NCI-H748 treated with DMSO at 0.1 percent for 48 hours (cell line): ENCODE measurements around the gene SPACA4.
A peak's percentile ranks its signal among the peaks of the same experiment; 100 is the strongest.
"Not testable (repeated sequence)": the region's sequence is repeated elsewhere in the genome, so short reads cannot be mapped to it uniquely, and the experiment has no call there.

Experiments used
- DNase-seq: peaks from one replicate; lab custom pipeline; 2025; lab: John Stamatoyannopoulos, UW

Gene SPACA4

GRCh38 chr19:48618916-48619691 is 12.6 kb downstream of the SPACA4 start, which contains the start of the genes RPL18 and SPHK2:
RPL18 (minus strand) TSS chr19:48619178; CDS start chr19:48619143, 35 bp downstream.
SPHK2 (plus strand) TSS chr19:48619506; CDS start chr19:48620515, 1,009 bp downstream.
- peak; percentile 99 for DNase-seq

DNA sequence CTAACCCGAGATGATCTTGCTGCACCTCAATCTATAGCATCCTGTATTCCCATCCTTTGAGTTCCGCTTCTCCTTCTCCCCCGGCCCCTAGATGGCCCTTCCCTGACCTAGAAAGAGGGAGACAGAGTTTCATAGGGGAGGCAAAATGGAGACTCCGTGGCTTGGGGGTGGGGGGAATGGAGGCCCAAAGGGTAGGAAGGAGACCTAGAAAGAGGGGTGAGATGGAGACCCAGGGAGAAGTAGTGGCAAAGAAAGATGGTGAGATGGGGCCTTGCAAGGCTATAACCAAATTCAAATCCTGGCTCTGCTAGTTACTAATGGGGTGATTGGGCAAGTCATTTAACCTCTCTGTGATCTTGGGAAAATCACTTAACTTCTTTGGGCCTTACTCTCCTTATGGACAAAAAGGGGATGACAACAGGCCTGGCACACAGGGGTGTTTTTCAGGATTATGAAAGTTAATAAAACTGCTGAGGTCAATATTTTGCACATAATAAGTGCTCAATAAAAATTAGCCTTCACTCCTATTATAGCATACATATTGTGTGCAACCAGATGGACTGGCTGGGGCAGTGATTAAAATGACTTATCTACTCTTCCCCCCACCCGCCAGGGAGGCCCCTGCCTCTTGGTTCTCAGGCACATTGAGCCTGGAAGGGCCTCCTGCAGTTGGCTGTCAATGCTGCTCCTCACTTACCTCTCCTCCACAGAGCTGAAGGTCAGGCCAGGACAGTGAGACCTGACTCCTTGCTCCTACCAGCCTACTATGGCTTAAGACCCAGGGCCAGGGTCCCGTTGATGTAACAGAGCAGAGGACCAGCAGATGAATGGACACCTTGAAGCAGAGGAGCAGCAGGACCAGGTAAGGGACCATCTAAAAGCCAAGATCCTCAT is 13.4 kb downstream of the SPACA4 start:
- no peak for DNase-seq

- no peak for DNase-seq
Observed at GRCh38 chr19:48623556-48624066, 17.1 kb downstream of the SPACA4 start.

- DNase-seq, result peak; percentile 98
Observed at GRCh38 chr19:48624067-48624594, 17.6 kb downstream of the SPACA4 start.

GRCh38 chr19:48624791-48625723 is 18.5 kb downstream of the SPACA4 start:
- no peak for DNase-seq

GRCh38 chr19:48625891-48626327 is 19.4 kb downstream of the SPACA4 start:
- DNase-seq, result no peak

- DNase-seq, result no peak
Observed at GRCh38 chr19:48627201-48627864, 20.8 kb downstream of the SPACA4 start.

- DNase-seq, result no peak
Observed at GRCh38 chr19:48627865-48628314, 21.3 kb downstream of the SPACA4 start.

DNA sequence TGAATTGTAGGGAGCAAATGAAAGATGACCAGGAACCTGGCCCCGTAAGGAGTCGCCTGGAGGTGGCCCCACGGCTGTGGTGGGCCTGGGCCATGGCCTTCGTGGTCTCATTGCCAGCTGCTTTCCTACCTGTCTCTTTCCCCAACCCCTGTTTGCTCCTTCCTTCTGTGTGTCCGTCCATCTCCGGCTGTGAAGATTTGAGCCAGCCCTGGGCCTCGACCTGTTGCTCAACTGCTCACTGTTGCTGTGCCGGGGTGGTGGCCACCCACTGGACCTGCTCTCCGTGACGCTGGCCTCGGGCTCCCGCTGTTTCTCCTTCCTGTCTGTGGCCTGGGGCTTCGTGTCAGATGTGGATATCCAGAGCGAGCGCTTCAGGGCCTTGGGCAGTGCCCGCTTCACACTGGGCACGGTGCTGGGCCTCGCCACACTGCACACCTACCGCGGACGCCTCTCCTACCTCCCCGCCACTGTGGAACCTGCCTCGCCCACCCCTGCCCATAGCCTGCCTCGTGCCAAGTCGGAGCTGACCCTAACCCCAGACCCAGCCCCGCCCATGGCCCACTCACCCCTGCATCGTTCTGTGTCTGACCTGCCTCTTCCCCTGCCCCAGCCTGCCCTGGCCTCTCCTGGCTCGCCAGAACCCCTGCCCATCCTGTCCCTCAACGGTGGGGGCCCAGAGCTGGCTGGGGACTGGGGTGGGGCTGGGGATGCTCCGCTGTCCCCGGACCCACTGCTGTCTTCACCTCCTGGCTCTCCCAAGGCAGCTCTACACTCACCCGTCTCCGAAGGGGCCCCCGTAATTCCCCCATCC is 22.1 kb downstream of the SPACA4 start:
- no peak for DNase-seq

DNA sequence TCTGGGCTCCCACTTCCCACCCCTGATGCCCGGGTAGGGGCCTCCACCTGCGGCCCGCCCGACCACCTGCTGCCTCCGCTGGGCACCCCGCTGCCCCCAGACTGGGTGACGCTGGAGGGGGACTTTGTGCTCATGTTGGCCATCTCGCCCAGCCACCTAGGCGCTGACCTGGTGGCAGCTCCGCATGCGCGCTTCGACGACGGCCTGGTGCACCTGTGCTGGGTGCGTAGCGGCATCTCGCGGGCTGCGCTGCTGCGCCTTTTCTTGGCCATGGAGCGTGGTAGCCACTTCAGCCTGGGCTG is 22.7 kb downstream of the SPACA4 start:
- DNase-seq, result no peak

- DNase-seq, result peak; percentile 47
Observed at GRCh38 chr19:48629599-48630295, 23.2 kb downstream of the SPACA4 start.

- no peak for DNase-seq
Observed at GRCh38 chr19:48630296-48631063, 23.9 kb downstream of the SPACA4 start.

DNA sequence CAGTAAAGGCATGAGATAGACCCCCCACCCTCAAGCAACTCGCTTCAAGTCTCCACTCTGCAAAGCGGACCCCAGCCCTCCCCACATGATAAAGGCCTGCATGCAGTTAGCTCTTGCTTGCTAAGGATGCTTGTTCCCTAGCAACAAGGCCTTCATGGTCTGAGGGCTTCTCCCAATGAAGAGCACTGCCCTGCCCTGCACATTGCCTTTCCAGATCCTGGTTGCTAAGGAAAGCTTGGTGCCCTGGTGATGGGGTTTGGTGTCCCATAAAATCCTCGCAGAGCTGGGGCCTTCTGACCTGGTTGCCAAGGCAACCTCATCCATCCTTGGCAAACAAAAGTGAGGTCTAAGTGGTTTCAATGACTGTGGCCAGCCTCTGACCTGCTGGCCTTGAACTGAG is 24.7 kb downstream of the SPACA4 start:
- no peak for DNase-seq

GRCh38 chr19:48632286-48632685 is 25.7 kb downstream of the SPACA4 start:
- not testable (repeated sequence) for DNase-seq

DNA sequence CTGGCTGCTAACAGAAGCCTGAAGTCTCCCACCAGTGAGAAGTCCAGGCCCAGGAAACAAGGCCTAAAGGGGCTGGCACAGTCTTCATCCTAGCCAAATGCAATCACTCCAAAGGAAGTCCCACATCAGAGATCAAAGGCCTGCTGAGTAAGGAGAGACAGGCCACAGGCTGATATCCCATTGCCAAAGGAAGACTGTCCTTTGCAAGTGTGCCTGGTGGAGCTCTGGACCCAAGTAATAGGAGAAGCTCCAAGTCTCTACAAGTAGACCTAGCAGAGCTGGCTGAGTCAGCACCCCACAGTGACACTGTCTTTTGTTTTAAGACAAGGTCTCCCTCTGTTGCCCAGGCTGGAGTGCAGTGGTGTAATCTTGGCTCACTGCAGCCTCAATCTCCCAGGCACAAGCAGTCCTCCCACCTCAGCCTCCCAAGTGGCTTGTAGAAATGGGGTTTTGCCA is 26.2 kb downstream of the SPACA4 start:
- no peak for DNase-seq

- DNase-seq, result no peak
Observed at GRCh38 chr19:48633148-48634035, 26.9 kb downstream of the SPACA4 start.

- no peak for DNase-seq
Observed at GRCh38 chr19:48634036-48634342, 27.4 kb downstream of the SPACA4 start.
